HCT116 (cell line): ENCODE measurements around the gene ADGRA3.

ENCODE experiments used
- ATF3 ChIP-seq: IDR thresholded peaks from 2 replicates; pipeline ENCODE4 v1.6.1; 2012
- CEBPB ChIP-seq: IDR thresholded peaks from 2 replicates; pipeline ENCODE4 v1.6.1; 2012; ENCODE audit warnings: low read depth
- CTCF ChIP-seq, 3 experiments: fragments of 200-600 bp in 1 of 3; sonication (generic) in 1 of 3; IDR thresholded peaks in 2 of 3; conservative IDR thresholded peaks in 1 of 3; 2 replicates each; pipeline ENCODE4 v1.5.1; 2012 to 2017; ENCODE audit warnings: low read depth in 2 of 3, low read length in 2 of 3, antibody characterized with exemption in 1 of 3, borderline replicate concordance in 1 of 3, control low read depth in 1 of 3, mild to moderate bottlenecking in 1 of 3, mixed read lengths in 1 of 3, mixed run types in 1 of 3, moderate library complexity in 1 of 3; ENCODE audit not compliant: insufficient read depth in 1 of 3
- JUND ChIP-seq: IDR thresholded peaks from 2 replicates; pipeline ENCODE4 v1.6.1; 2012
- RAD21 ChIP-seq: IDR thresholded peaks from 2 replicates; pipeline ENCODE4 v1.6.1; 2012; ENCODE audit warnings: low read depth, mild to moderate bottlenecking
- REST ChIP-seq: IDR thresholded peaks from 2 replicates; pipeline ENCODE4 v1.6.1; 2012; ENCODE audit warnings: low read depth
- YY1 ChIP-seq: IDR thresholded peaks from 2 replicates; pipeline ENCODE4 v1.6.1; 2011; ENCODE audit warnings: low read length, low read depth, moderate library complexity, mild to moderate bottlenecking; ENCODE audit not compliant: insufficient replicate concordance; ENCODE audit errors: extremely low read depth
- TF ChIP-seq, protein P1 (sequence below): IDR thresholded peaks from 2 replicates; pipeline ENCODE4 v1.6.1; 2012

GRCh38 chr4:22440999-22441398, 74.9 kb downstream of the ADGRA3 start:
- TF ChIP-seq CTCF (IDR thresholded peaks at IDR 0.05 in 2 of 3, conservative IDR thresholded peaks at IDR 0.05 in 1 of 3; ENCODE audit: borderline replicate concordance in 1 of 3, insufficient read depth in 1 of 3, low read depth in 2 of 3, low read length in 2 of 3), result no peak
- no peak for TF ChIP-seq CEBPB
- no peak for TF ChIP-seq REST
- no peak for TF ChIP-seq RAD21
- TF ChIP-seq, protein P1, sequence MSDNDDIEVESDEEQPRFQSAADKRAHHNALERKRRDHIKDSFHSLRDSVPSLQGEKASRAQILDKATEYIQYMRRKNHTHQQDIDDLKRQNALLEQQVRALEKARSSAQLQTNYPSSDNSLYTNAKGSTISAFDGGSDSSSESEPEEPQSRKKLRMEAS, result no peak
- no peak for TF ChIP-seq YY1
- TF ChIP-seq JUND, result no peak
- TF ChIP-seq ATF3, result no peak
